H9 (cell line): ENCODE data around the gene GRID2. TPM values are rescaled to one million over a fixed set of nuclear protein-coding genes. Genes with fewer than 3 reads are reported as not detected.

ENCODE experiments used
- DNase-seq: peaks from one replicate; pipeline ENCODE4 v3.0.0-alpha.2; 2017
- H2AFZ ChIP-seq: one replicate; pipeline ENCODE4 v1.6.1; 2013; ENCODE audit warnings: mild to moderate bottlenecking, low read length, control low read depth, moderate library complexity
- H2AK5ac ChIP-seq: 2 replicates; pipeline ENCODE4 v1.6.1; 2013; ENCODE audit warnings: low read length, control low read depth, mixed read lengths; ENCODE audit not compliant: insufficient read length
- H2BK120ac ChIP-seq: one replicate; pipeline ENCODE4 v1.6.1; 2013; ENCODE audit warnings: low read depth, mild to moderate bottlenecking, low read length, control low read depth, inconsistent platforms; ENCODE audit not compliant: poor library complexity, severe bottlenecking
- H2BK12ac ChIP-seq: 2 replicates; pipeline ENCODE4 v1.6.1; 2013; ENCODE audit warnings: low read length, control low read depth, mixed read lengths, low read depth; ENCODE audit not compliant: insufficient read length
- H2BK15ac ChIP-seq: 2 replicates; pipeline ENCODE4 v1.6.1; 2013; ENCODE audit warnings: low read depth, low read length, control low read depth
- H2BK20ac ChIP-seq: one replicate; pipeline ENCODE4 v1.6.1; 2013; ENCODE audit warnings: low read depth, mild to moderate bottlenecking, low read length, control low read depth, inconsistent platforms; ENCODE audit not compliant: poor library complexity, severe bottlenecking
- H2BK5ac ChIP-seq: 2 replicates; pipeline ENCODE4 v1.6.1; 2013; ENCODE audit warnings: low read length, control low read depth, mixed read lengths; ENCODE audit not compliant: insufficient read length
- H3K14ac ChIP-seq: 2 replicates; pipeline ENCODE4 v1.6.1; 2013; ENCODE audit warnings: low read length, control low read depth; ENCODE audit not compliant: insufficient read depth
- H3K18ac ChIP-seq: 2 replicates; pipeline ENCODE4 v1.6.1; 2013; ENCODE audit warnings: low read depth, mild to moderate bottlenecking, mixed read lengths, low read length, control low read depth; ENCODE audit not compliant: insufficient read length
- H3K23ac ChIP-seq: 2 replicates; pipeline ENCODE4 v1.6.1; 2013; ENCODE audit warnings: low read length, control low read depth, mixed read lengths, low read depth; ENCODE audit not compliant: insufficient read length
- H3K23me2 ChIP-seq: 2 replicates; pipeline ENCODE4 v1.6.1; 2013; ENCODE audit warnings: low read depth, mild to moderate bottlenecking, mixed read lengths, low read length, control low read depth; ENCODE audit not compliant: insufficient read length, poor library complexity, severe bottlenecking
- H3K27ac ChIP-seq: 2 replicates; pipeline ENCODE4 v1.5.1; 2013; ENCODE audit warnings: low read length, control low read depth, mixed read lengths, low read depth; ENCODE audit not compliant: insufficient read length
- H3K27me3 ChIP-seq: 2 replicates; pipeline ENCODE4 v1.6.1; 2013; ENCODE audit warnings: low read length, control low read depth, inconsistent platforms; ENCODE audit not compliant: insufficient read depth
- H3K4ac ChIP-seq: 2 replicates; pipeline ENCODE4 v1.6.1; 2013; ENCODE audit warnings: low read depth, mild to moderate bottlenecking, control low read depth, inconsistent platforms, low read length, moderate library complexity
- H3K4me1 ChIP-seq: 2 replicates; pipeline ENCODE4 v1.6.1; 2013; ENCODE audit warnings: low read length, control low read depth, inconsistent platforms; ENCODE audit not compliant: insufficient read depth
- H3K4me2 ChIP-seq: 2 replicates; pipeline ENCODE4 v1.6.1; 2013; ENCODE audit warnings: low read length, control low read depth, mixed read lengths; ENCODE audit not compliant: insufficient read length, insufficient read depth
- H3K56ac ChIP-seq: 2 replicates; pipeline ENCODE4 v1.6.1; 2013; ENCODE audit warnings: low read depth, mild to moderate bottlenecking, mixed read lengths, low read length, control low read depth; ENCODE audit not compliant: insufficient read length
- H3K79me1 ChIP-seq: 2 replicates; pipeline ENCODE4 v1.6.1; 2013; ENCODE audit warnings: low read depth, mild to moderate bottlenecking, moderate library complexity, low read length, control low read depth, inconsistent platforms; ENCODE audit not compliant: insufficient read depth, poor library complexity, severe bottlenecking
- H3K79me2 ChIP-seq: 2 replicates; pipeline ENCODE4 v1.6.1; 2013; ENCODE audit warnings: low read length, control low read depth, inconsistent platforms; ENCODE audit not compliant: insufficient read depth
- H3K9ac ChIP-seq: 2 replicates; pipeline ENCODE4 v1.6.1; 2013; ENCODE audit warnings: low read length, control low read depth, mixed read lengths; ENCODE audit not compliant: insufficient read length; ENCODE audit errors: extremely low read depth
- H3K9me3 ChIP-seq: one replicate; pipeline ENCODE4 v1.6.1; 2013; ENCODE audit warnings: low read depth, low read length, inconsistent platforms; ENCODE audit not compliant: control insufficient read depth
- H3T11ph ChIP-seq: one replicate; pipeline ENCODE4 v1.6.1; 2013; ENCODE audit warnings: mild to moderate bottlenecking, low read length, control low read depth, inconsistent platforms
- H4K20me1 ChIP-seq: one replicate; pipeline ENCODE4 v1.6.1; 2013; ENCODE audit not compliant: control insufficient read depth, insufficient read length, insufficient read depth
- H4K5ac ChIP-seq: 2 replicates; pipeline ENCODE4 v1.6.1; 2013; ENCODE audit warnings: low read depth, mild to moderate bottlenecking, mixed read lengths, low read length, control low read depth; ENCODE audit not compliant: insufficient read length
- H4K8ac ChIP-seq: replicated peaks from 2 replicates; pipeline ENCODE4 v1.6.1; 2013; ENCODE audit warnings: low read length, control low read depth, mixed read lengths, low read depth; ENCODE audit not compliant: insufficient read length
- H4K91ac ChIP-seq: 2 replicates; pipeline ENCODE4 v1.6.1; 2013; ENCODE audit warnings: low read depth, mild to moderate bottlenecking, moderate library complexity, mixed read lengths, low read length, control low read depth; ENCODE audit not compliant: insufficient read length
- H3K27ac Mint-ChIP-seq, 3 experiments: 2 replicates in 2 of 3; 3 replicates in 1 of 3; pipeline ENCODE4 v1.8.0; 2020 to 2021; ENCODE audit warnings: mixed read lengths in 3 of 3, mild to moderate bottlenecking in 1 of 3, moderate library complexity in 1 of 3
- H3K27me3 Mint-ChIP-seq: 2 replicates; pipeline ENCODE4 v1.8.0; 2021; ENCODE audit warnings: low read depth, mild to moderate bottlenecking, moderate library complexity, mixed read lengths
- H3K36me3 Mint-ChIP-seq, 3 experiments: 2 replicates in 2 of 3; 3 replicates in 1 of 3; pipeline ENCODE4 v1.8.0; 2020 to 2021; ENCODE audit warnings: low read depth in 3 of 3, mixed read lengths in 3 of 3; ENCODE audit not compliant: insufficient read depth in 1 of 3
- H3K4me1 Mint-ChIP-seq, 2 experiments: 2 replicates each; pipeline ENCODE4 v1.8.0; 2020; ENCODE audit warnings: mixed read lengths in 2 of 2
- H3K4me3 Mint-ChIP-seq, 2 experiments: 2 replicates in 1 of 2; 3 replicates in 1 of 2; pipeline ENCODE4 v1.8.0; 2020 to 2021; ENCODE audit warnings: mild to moderate bottlenecking in 2 of 2, mixed read lengths in 2 of 2, moderate library complexity in 1 of 2
- H3K9me3 Mint-ChIP-seq, 2 experiments: 2 replicates in 1 of 2; 3 replicates in 1 of 2; pipeline ENCODE4 v1.8.0; 2020; ENCODE audit warnings: mild to moderate bottlenecking in 2 of 2, mixed read lengths in 2 of 2, moderate library complexity in 1 of 2
- WGBS: extraction: QIAGEN DNeasy Blood & Tissue Kit; methylation state at CpG from one replicate; pipeline ENCODE4 v1.1.7; 2013; ENCODE audit warnings: missing lambda C conversion rate, low lambda C conversion rate, mixed read lengths; ENCODE audit not compliant: insufficient read length; ENCODE audit errors: extremely low coverage; 5-methylcytosine and 5-hydroxymethylcytosine counted together
- total RNA-seq: library from RNA; stranded (reverse); gene quantifications from 2 replicates; pipeline ENCODE4 v1.2.1, GENCODE V29; 2021
- TF ChIP-seq, protein P1 (sequence below): fragments of 200-600 bp; sonication (generic); conservative IDR thresholded peaks from 3 replicates; pipeline ENCODE4 v1.8.0; 2021; ENCODE audit warnings: antibody characterized with exemption, mild to moderate bottlenecking

The GRID2 gene
- total RNA-seq, 1 experiment from 2014 or later, result 21.8 TPM

DNA sequence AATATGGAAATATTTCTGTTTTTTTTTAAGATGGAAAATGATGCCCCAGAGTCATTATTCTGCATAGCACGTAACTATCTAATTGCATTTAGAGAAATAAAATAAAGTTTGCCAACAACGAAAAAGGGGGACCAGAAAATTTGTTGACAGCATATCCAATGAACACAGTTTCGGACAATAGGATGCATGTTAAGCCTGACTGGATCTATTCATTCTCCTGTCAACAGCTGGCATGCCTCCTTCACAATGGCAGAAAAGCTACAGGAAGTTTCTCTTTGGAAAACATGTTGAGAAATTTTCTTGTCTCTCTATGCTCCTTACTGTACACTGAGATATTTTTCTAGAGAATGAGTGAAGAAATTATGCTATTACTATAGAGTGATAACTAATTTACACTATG, 262.5 kb downstream of the GRID2 start:
- Histone ChIP-seq H4K5ac (no peak overlapping the region), H3K23me2 (no peaks in the 10 kb centered on the region), H2BK12ac (no peak overlapping the region), H3K9ac (no peak overlapping the region), H2BK120ac (no peak overlapping the region), H3K14ac (no peak overlapping the region), H3K79me1 (no peaks in the 10 kb centered on the region), H3K4me2 (no peak overlapping the region), H3K4me1 (no peaks in the 10 kb centered on the region), H3K18ac (no peak overlapping the region), H3K79me2 (peaks cover 1% of the 10 kb centered on the region; the same call in 1 of the 2 replicates), H2AFZ (no peak overlapping the region), H3K9me3 (no peaks in the 10 kb centered on the region), H2BK20ac (no peak overlapping the region), H3K27me3 (no peaks in the 10 kb centered on the region), H3K4ac (no peak overlapping the region), H4K91ac (no peak overlapping the region), H3T11ph (no peak overlapping the region), H2AK5ac (no peak overlapping the region), H3K23ac (no peak overlapping the region), H4K8ac (no peak overlapping the region), H3K27ac (no peak overlapping the region), H2BK15ac (no peak overlapping the region), H2BK5ac (no peak overlapping the region), H4K20me1 (no peaks in the 10 kb centered on the region), H3K56ac (no peak overlapping the region)
- peaks cover 14 to 30% of the 10 kb centered on the region in 2 experiments for H3K9me3 Mint-ChIP-seq
- no peaks in the 10 kb centered on the region for H3K4me1 Mint-ChIP-seq
- no peaks in the 10 kb centered on the region for H3K27me3 Mint-ChIP-seq
- TF ChIP-seq, protein P1, sequence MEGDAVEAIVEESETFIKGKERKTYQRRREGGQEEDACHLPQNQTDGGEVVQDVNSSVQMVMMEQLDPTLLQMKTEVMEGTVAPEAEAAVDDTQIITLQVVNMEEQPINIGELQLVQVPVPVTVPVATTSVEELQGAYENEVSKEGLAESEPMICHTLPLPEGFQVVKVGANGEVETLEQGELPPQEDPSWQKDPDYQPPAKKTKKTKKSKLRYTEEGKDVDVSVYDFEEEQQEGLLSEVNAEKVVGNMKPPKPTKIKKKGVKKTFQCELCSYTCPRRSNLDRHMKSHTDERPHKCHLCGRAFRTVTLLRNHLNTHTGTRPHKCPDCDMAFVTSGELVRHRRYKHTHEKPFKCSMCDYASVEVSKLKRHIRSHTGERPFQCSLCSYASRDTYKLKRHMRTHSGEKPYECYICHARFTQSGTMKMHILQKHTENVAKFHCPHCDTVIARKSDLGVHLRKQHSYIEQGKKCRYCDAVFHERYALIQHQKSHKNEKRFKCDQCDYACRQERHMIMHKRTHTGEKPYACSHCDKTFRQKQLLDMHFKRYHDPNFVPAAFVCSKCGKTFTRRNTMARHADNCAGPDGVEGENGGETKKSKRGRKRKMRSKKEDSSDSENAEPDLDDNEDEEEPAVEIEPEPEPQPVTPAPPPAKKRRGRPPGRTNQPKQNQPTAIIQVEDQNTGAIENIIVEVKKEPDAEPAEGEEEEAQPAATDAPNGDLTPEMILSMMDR, result no peak
- H3K27ac Mint-ChIP-seq, result no peak overlapping the region
- WGBS, result no CpG with 5 or more reads among the region's 3 CpGs
- H3K4me3 Mint-ChIP-seq, result no peak overlapping the region
- no peak for DNase-seq
- peaks cover 16 to 26% (median 18%) of the 10 kb centered on the region in 3 experiments for H3K36me3 Mint-ChIP-seq
